ENCODE results near the gene RNF25. TPM values are rescaled to one million over a fixed set of nuclear protein-coding genes. Genes with fewer than 3 reads are reported as not detected.

The RNF25 gene
- 35.7 and 36.7 TPM in 2 replicates for total RNA-seq
- long read RNA-seq, transcript RNF25-201 (10 exons, 1,914 nt) = major isoform, 49 of 64 reads
- long read RNA-seq, partial matches to known transcripts = 1 of 64 reads
- long read RNA-seq, other reads (novel, unspliced or antisense) = 13 of 64 reads

GRCh38 chr2:218671654-218672566 lies at the start of gene RNF25, which contains the start of gene STK36:
TSS of gene RNF25 (minus strand) at chr2:218672002. CDS start at chr2:218671970, 32 bp downstream.
TSS of gene STK36 (plus strand) at chr2:218672086. CDS start at chr2:218672830, 744 bp downstream.
- peak; percentile 94 for DNase-seq (ENCODE audit: extremely low spot score, unreplicated experiment)

GRCh38 chr2:218721488-218721887 lies 49.7 kb upstream of the RNF25 start:
- Mint-ChIP-seq H3K36me3 (ENCODE audit: unreplicated experiment) (peaks cover 22% of the 10 kb centered on the region), H3K27ac (ENCODE audit: unreplicated experiment) (no peak overlapping the region)

More at GRCh38 chr2:218671654-218672566, at the start of gene RNF25, which contains the start of gene STK36:
- Mint-ChIP-seq H3K4me1 (ENCODE audit: unreplicated experiment) (peaks cover 25% of the 10 kb centered on the region), H3K4me3 (ENCODE audit: unreplicated experiment) (peak within 1 kb of the TSS; percentile 99), H3K36me3 (ENCODE audit: unreplicated experiment) (peaks cover 13% of the 10 kb centered on the region), H3K27ac (ENCODE audit: unreplicated experiment) (peak within 1 kb of the TSS; percentile 99), H3K9me3 (ENCODE audit: unreplicated experiment) (no peaks in the 10 kb centered on the region), H3K27me3 (ENCODE audit: unreplicated experiment) (no peaks in the 10 kb centered on the region)
- no peak for TF ChIP-seq CTCF (IDR thresholded peaks at IDR 0.05)

GRCh38 chr2:218720048-218721041 lies 48.5 kb upstream of the RNF25 start:
- no peak for TF ChIP-seq CTCF (IDR thresholded peaks at IDR 0.05)
- no peak overlapping the region for H3K4me3 Mint-ChIP-seq (ENCODE audit: unreplicated experiment)
- H3K27ac Mint-ChIP-seq (ENCODE audit: unreplicated experiment) = no peak overlapping the region
- no peaks in the 10 kb centered on the region for H3K27me3 Mint-ChIP-seq (ENCODE audit: unreplicated experiment)
- no peaks in the 10 kb centered on the region for H3K9me3 Mint-ChIP-seq (ENCODE audit: unreplicated experiment)
- peaks cover 2% of the 10 kb centered on the region for H3K4me1 Mint-ChIP-seq (ENCODE audit: unreplicated experiment)
- H3K36me3 Mint-ChIP-seq (ENCODE audit: unreplicated experiment) = peaks cover 18% of the 10 kb centered on the region
- no peak for DNase-seq (ENCODE audit: extremely low spot score, unreplicated experiment)

More at GRCh38 chr2:218721488-218721887, 49.7 kb upstream of the RNF25 start:
- DNase-seq (ENCODE audit: extremely low spot score, unreplicated experiment) = no peak
- no peak for TF ChIP-seq CTCF (IDR thresholded peaks at IDR 0.05)
- peaks cover 7% of the 10 kb centered on the region for H3K9me3 Mint-ChIP-seq (ENCODE audit: unreplicated experiment)
- peaks cover 2% of the 10 kb centered on the region for H3K4me1 Mint-ChIP-seq (ENCODE audit: unreplicated experiment)
- no peaks in the 10 kb centered on the region for H3K27me3 Mint-ChIP-seq (ENCODE audit: unreplicated experiment)
- no peak overlapping the region for H3K4me3 Mint-ChIP-seq (ENCODE audit: unreplicated experiment)

GRCh38 chr2:218719457-218719856 lies 47.7 kb upstream of the RNF25 start:
- Mint-ChIP-seq H3K36me3 (ENCODE audit: unreplicated experiment) (peaks cover 16% of the 10 kb centered on the region), H3K9me3 (ENCODE audit: unreplicated experiment) (no peaks in the 10 kb centered on the region), H3K4me1 (ENCODE audit: unreplicated experiment) (peaks cover 2% of the 10 kb centered on the region), H3K27ac (ENCODE audit: unreplicated experiment) (no peak overlapping the region), H3K4me3 (ENCODE audit: unreplicated experiment) (no peak overlapping the region), H3K27me3 (ENCODE audit: unreplicated experiment) (no peaks in the 10 kb centered on the region)
- no peak for TF ChIP-seq CTCF (IDR thresholded peaks at IDR 0.05)
- no peak for DNase-seq (ENCODE audit: extremely low spot score, unreplicated experiment)

All from osteocyte (in vitro differentiated cells).